ENCODE data around the gene LCN10.
A peak's percentile ranks its signal among the peaks of the same experiment; 100 is the strongest.
"Not testable (repeated sequence)": the region's sequence is repeated elsewhere in the genome, so short reads cannot be mapped to it uniquely, and the experiment has no call there.

Gene LCN10

DNA sequence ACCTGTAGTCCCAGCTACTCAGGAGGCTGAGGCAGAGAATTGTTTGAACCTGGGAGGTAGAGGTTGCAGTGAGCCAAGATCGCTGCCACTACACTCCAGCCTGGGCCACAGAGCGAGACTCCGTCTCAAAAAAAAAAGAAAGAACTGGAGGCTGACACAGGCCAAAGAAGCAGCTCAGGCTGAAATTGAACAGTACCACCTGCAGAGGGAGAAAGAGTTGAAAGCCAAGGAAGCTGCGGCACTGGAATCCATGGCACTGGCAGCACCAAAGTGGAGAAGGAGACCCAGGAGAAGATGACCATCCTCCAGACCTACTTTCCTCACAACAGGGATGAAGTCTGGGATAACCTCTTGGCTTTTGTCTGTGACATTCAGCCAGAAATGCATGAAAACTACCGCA, 37.1 kb upstream of the LCN10 start:
- Mint-ChIP-seq H3K9me3 (no peaks in the 10 kb centered on the region), H3K27ac (no peak overlapping the region), H3K4me1 (peaks cover 5% of the 10 kb centered on the region), H3K27me3 (peaks cover 14% of the 10 kb centered on the region), H3K36me3 (ENCODE audit: low read depth) (no peaks in the 10 kb centered on the region), H3K4me3 (no peak overlapping the region)
- ATAC-seq, result no peak
- no peak for DNase-seq

- peaks cover 14% of the 10 kb centered on the region for H3K27me3 Mint-ChIP-seq
- ATAC-seq, result no peak
- peaks cover 3% of the 10 kb centered on the region for H3K36me3 Mint-ChIP-seq (ENCODE audit: low read depth)
- H3K4me3 Mint-ChIP-seq, result no peak overlapping the region
- no peak overlapping the region for H3K27ac Mint-ChIP-seq
- peaks cover 7% of the 10 kb centered on the region for H3K9me3 Mint-ChIP-seq
- H3K4me1 Mint-ChIP-seq, result no peaks in the 10 kb centered on the region
- no peak for DNase-seq
These were observed 34.6 kb upstream of the LCN10 start for GRCh38 chr9:136777359-136777758.

DNA sequence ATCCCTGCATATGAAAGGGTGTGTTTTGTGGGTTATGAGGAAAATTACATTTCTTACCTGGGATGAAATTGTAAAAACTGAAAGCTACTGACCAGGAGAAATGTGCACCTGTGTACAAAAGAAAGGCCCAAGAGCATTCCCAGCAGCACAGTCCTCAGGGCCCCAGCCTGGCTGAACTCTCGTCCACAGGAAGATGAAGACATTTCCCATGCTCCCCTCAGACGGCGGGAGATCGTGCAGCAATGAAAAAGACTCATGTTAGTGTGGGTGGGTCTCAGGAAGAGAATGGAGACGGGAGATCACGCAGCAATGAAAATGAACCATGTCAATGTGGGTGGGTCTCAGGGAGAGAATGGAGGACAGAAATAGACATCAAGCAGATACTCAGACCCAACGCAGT, 34.2 kb upstream of the LCN10 start:
- Mint-ChIP-seq H3K27ac (no peak overlapping the region), H3K4me1 (no peaks in the 10 kb centered on the region), H3K4me3 (no peak overlapping the region), H3K36me3 (ENCODE audit: low read depth) (peaks cover 3% of the 10 kb centered on the region), H3K9me3 (peaks cover 7% of the 10 kb centered on the region), H3K27me3 (peaks cover 11% of the 10 kb centered on the region)
- DNase-seq (no peak), ATAC-seq (no peak)

GRCh38 chr9:136775191-136775590, 32.5 kb upstream of the LCN10 start:
- Mint-ChIP-seq H3K36me3 (ENCODE audit: low read depth) (peaks cover 3% of the 10 kb centered on the region), H3K27me3 (peaks cover 12% of the 10 kb centered on the region), H3K9me3 (peaks cover 7% of the 10 kb centered on the region), H3K27ac (no peak overlapping the region), H3K4me3 (no peak overlapping the region), H3K4me1 (peaks cover 2% of the 10 kb centered on the region)
- ATAC-seq (no peak), DNase-seq (no peak)

- DNase-seq (no peak), ATAC-seq (no peak)
- H3K27me3 Mint-ChIP-seq, result peaks cover 14% of the 10 kb centered on the region
- no peak overlapping the region for H3K27ac Mint-ChIP-seq
- H3K36me3 Mint-ChIP-seq (ENCODE audit: low read depth), result peaks cover 3% of the 10 kb centered on the region
- H3K9me3 Mint-ChIP-seq, result peaks cover 7% of the 10 kb centered on the region
- H3K4me1 Mint-ChIP-seq, result peaks cover 2% of the 10 kb centered on the region
- H3K4me3 Mint-ChIP-seq, result no peak overlapping the region
These were observed 31.8 kb upstream of the LCN10 start for GRCh38 chr9:136774416-136775045.

DNA sequence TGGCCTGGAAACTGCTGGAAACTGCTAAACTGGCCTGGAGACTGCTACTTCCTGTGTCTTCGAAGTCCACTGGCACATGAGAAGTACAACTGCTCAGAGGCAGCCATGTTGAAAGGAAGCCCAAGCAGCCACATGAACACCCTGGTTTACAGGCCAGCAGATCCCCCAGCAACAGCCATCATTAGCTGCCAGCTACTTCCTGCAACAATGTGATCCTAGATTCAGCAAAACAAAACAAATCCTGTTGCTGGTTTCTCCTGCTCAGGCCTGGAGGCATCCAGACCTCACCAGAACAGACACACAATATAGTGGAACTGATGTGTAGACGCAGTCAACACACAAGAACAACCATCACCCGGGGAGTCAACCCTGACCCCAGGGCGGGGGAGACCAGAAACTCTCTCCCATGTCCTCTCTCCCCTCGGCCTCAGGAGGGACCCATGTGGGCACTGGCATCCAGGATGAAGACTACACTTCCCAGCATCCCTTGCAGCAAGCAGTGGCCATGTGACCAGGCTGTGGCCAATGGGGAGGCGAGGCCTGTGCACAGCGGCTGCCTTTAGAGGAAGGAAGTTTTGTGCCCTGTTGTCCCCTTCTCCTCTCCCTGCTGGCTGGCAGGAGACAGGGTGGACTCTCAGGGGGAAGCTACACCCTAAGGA, 30.8 kb upstream of the LCN10 start:
- Mint-ChIP-seq H3K36me3 (ENCODE audit: low read depth) (peaks cover 3% of the 10 kb centered on the region), H3K27ac (no peak overlapping the region), H3K9me3 (peaks cover 7% of the 10 kb centered on the region), H3K27me3 (peaks cover 11% of the 10 kb centered on the region), H3K4me3 (no peak overlapping the region), H3K4me1 (peaks cover 2% of the 10 kb centered on the region)
- ATAC-seq, result peak; percentile 57
- peak; percentile 37 for DNase-seq

DNA sequence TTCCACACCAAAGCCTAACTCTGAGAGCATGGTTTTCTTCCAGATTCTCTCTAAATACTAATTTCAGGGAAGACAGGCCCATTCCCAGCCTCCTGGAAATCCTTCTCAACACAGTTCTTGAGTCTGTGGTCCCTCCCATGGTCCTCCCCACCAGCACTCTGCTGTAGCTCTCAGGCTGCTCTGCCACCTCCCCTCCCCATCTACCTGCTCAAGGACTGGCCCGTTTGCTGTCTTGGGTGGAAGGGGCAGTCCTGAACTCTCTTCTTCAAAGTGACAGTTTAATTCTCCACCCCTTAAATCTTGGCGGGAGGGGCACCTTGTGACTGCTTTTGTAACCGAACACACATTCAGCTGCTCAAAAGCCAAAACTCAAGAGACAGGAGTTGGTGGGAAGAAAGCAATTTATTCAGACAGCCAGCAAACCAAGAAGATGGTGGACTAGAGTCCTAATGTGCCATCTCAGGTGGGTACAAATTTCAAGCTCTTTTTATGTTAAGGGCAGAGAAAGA, 29.2 kb upstream of the LCN10 start:
- H3K27me3 Mint-ChIP-seq, result peaks cover 13% of the 10 kb centered on the region
- no peak overlapping the region for H3K27ac Mint-ChIP-seq
- ATAC-seq (no peak), DNase-seq (no peak)
- H3K36me3 Mint-ChIP-seq (ENCODE audit: low read depth), result peaks cover 3% of the 10 kb centered on the region
- peaks cover 7% of the 10 kb centered on the region for H3K9me3 Mint-ChIP-seq
- H3K4me1 Mint-ChIP-seq, result peaks cover 4% of the 10 kb centered on the region
- no peak overlapping the region for H3K4me3 Mint-ChIP-seq

GRCh38 chr9:136769710-136770191, 27.0 kb upstream of the LCN10 start:
- H3K27ac Mint-ChIP-seq, result no peak overlapping the region
- DNase-seq (peak; percentile 72), ATAC-seq (peak; percentile 50)
- H3K4me3 Mint-ChIP-seq, result no peak overlapping the region
- H3K36me3 Mint-ChIP-seq (ENCODE audit: low read depth), result peaks cover 3% of the 10 kb centered on the region
- H3K27me3 Mint-ChIP-seq, result peaks cover 15% of the 10 kb centered on the region
- H3K4me1 Mint-ChIP-seq, result peaks cover 13% of the 10 kb centered on the region
- H3K9me3 Mint-ChIP-seq, result peaks cover 7% of the 10 kb centered on the region

DNA sequence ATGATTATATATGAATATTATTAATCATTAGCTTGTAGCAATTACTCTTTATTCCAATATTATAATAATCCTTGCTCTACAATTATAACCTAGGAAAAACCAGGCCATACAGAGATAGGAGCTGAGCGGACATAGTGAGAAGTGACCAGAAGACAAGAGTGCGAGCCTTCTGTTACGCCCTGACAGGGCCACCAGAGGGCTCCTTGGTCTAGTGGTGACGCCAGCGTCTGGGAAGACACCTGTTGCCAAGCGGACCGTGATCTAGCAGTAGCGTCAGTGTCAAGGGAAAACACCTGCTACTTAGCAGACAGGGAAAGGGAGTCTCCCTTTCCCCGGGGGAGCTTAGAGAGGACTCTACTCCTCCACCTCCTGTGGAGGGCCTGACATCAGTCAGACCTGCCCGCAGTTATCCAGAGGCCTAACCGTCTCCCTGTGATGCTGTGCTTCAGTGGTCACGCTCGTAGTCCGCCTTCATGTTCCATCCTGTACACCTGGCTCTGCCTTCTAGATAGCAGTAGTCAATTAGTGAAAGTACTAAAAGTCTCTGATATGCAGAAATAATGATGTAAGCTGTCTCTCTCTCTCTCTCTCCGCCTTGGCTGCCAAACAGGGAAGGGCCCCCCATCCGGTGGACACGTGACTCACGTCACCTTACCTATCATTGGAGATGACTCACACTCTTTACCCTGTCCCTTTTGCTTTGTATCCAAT, 23.8 kb upstream of the LCN10 start:
- H3K9me3 Mint-ChIP-seq; H3K36me3 Mint-ChIP-seq (ENCODE audit: low read depth): not testable (repeated sequence)
- peaks cover 15% of the 10 kb centered on the region for H3K27me3 Mint-ChIP-seq
- peak; percentile 31 for ATAC-seq
- peaks cover 13% of the 10 kb centered on the region for H3K4me1 Mint-ChIP-seq
- peak overlapping the region; percentile 16 for H3K4me3 Mint-ChIP-seq
- peak; percentile 59 for DNase-seq
- peak overlapping the region; percentile 79 for H3K27ac Mint-ChIP-seq

DNA sequence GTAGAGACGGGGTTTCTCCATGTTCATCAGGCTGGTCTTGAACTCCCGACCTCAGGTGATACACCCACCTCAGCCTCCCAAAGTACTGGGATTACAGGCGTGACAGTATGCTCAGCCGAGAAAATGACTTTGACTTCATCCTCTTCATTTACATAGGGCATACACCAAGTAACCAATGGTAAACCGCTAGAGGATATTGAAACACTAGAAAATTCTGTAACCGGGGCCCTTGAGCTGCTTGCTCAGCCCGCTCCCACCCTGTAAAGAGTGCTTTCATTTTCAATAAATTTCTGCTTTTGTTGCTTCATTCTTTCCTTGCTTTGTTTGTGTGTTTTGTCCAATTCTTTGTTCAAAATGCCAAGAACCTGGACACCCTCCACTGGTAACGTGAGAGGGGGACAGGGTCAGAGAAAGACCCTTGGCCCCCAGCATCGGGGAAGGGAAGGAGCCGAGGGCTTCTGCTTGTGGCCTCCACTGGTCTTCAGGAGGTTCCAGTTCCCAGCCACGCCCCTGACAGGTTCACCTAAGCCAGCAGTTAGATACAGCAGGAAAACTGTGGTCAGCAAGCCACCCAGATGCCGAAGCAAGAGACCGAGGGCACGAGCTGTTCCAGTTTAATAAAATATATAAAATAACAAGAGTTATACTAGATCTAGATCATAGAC, 23.1 kb upstream of the LCN10 start:
- H3K4me1 Mint-ChIP-seq, result peaks cover 12% of the 10 kb centered on the region
- not testable (repeated sequence) for H3K9me3 Mint-ChIP-seq; H3K36me3 Mint-ChIP-seq (ENCODE audit: low read depth); DNase-seq; ATAC-seq; H3K27ac Mint-ChIP-seq; H3K4me3 Mint-ChIP-seq
- peaks cover 14% of the 10 kb centered on the region for H3K27me3 Mint-ChIP-seq

GRCh38 chr9:136765041-136765440, 22.3 kb upstream of the LCN10 start:
- ATAC-seq (no peak), DNase-seq (no peak)
- no peak overlapping the region for H3K4me3 Mint-ChIP-seq
- no peaks in the 10 kb centered on the region for H3K36me3 Mint-ChIP-seq (ENCODE audit: low read depth)
- no peaks in the 10 kb centered on the region for H3K9me3 Mint-ChIP-seq
- peaks cover 17% of the 10 kb centered on the region for H3K27me3 Mint-ChIP-seq
- H3K4me1 Mint-ChIP-seq, result peaks cover 14% of the 10 kb centered on the region
- H3K27ac Mint-ChIP-seq, result no peak overlapping the region

DNA sequence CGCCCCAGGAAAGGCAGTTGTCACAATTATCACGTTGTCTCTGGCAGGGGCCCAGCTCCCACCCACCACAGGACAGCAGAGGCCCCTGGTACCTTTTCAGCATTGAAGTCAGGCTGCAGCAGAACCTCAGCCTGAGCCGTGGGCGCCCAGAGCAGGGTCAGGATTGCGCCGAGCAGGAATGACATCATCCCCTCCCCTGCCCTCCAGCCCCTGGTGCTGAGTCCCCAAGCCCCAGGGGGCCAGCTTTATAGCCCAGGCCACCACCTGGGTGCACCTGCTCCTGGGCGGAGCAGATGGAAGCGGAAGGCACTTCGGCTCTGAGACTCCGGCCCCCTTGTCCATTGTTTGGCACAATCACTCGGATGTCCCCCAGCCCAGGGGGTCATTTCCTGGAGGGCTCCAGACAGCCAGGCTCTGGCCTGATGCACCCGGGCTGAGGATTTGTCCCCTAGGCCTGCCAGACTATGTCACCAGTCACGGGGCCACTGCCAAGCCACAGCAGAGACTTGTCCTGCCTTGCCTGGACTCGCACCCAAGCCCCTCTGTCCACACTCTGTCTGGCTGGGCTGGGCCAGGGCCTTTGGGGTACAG, 21.7 kb upstream of the LCN10 start, which contains the start of gene LCN15:
Gene LCN15, minus strand, starts transcription at position 218 of the 591 bp plus-strand sequence. Its CDS starts 30 bp downstream, at position 188.
- DNase-seq (no peak), ATAC-seq (no peak)
- H3K4me3 Mint-ChIP-seq, result no peak within 1 kb of the TSS
- no peaks in the 10 kb centered on the region for H3K9me3 Mint-ChIP-seq
- H3K27me3 Mint-ChIP-seq, result peaks cover 15% of the 10 kb centered on the region
- no peak within 1 kb of the TSS for H3K27ac Mint-ChIP-seq
- H3K36me3 Mint-ChIP-seq (ENCODE audit: low read depth), result no peaks in the 10 kb centered on the region
- peaks cover 14% of the 10 kb centered on the region for H3K4me1 Mint-ChIP-seq

- DNase-seq, result no peak
- H3K9me3 Mint-ChIP-seq, result no peaks in the 10 kb centered on the region
- ATAC-seq, result no peak
- H3K4me1 Mint-ChIP-seq, result peaks cover 14% of the 10 kb centered on the region
- no peak overlapping the region for H3K4me3 Mint-ChIP-seq
- no peak overlapping the region for H3K27ac Mint-ChIP-seq
- no peaks in the 10 kb centered on the region for H3K36me3 Mint-ChIP-seq (ENCODE audit: low read depth)
- peaks cover 15% of the 10 kb centered on the region for H3K27me3 Mint-ChIP-seq
These were observed 20.9 kb upstream of the LCN10 start for GRCh38 chr9:136763649-136764035.
